HG02642 (cell line): Measurements from ENCODE around the gene ZNF337.
A peak's percentile ranks its signal among the peaks of the same experiment; 100 is the strongest.
"Not testable (repeated sequence)": the region's sequence is repeated elsewhere in the genome, so short reads cannot be mapped to it uniquely, and the experiment has no call there.

Experiments used
- ATAC-seq: cut with Tn5 transposase; IDR thresholded peaks from one replicate; pipeline ENCODE4 v1.9.1; 2021; ENCODE audit warnings: mild to moderate bottlenecking; ENCODE audit not compliant: unreplicated experiment, poor library complexity

ZNF337 gene

DNA sequence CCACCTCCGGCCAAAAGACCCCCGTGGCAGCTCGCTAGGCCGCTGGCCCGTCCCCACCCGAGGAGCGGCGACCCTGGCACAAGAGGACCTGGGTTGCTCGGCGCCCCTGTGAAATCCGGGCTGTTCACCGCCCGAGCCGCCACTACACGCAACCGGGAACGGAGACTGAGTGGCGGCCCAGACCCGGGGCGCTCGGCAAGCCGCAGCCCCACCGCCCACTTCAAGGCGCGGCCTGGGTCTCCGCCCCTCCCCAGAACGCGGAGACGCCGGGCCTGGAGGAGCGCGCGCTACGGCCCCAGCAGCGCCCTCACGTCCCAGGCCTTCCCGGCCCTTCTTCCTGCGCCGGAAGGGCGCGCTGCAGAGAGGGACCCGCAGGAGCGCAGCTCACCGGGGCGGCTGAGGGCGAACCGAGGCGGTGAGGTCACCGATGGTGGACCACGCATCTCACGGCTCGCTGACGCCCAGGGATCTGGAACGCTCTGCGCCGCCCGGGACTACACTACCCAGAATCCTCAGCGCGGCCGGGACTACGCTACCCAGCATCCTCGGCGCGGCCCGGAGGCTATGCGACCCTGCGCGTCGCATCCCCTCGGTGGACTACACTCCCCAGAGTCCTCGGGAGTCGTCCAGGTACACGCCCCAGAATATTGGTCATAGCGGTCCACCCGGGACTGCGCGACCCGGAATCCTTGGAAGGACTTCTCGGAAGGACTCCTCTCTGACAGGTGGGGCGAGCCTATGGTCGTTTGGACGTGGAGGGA lies at the start of gene ZNF337:
TSS of gene ZNF337 (minus strand) at position 483 of the 761 bp plus-strand sequence. CDS start 10,436 bp downstream, outside the sequence.
- peak; percentile 96 for ATAC-seq

DNA sequence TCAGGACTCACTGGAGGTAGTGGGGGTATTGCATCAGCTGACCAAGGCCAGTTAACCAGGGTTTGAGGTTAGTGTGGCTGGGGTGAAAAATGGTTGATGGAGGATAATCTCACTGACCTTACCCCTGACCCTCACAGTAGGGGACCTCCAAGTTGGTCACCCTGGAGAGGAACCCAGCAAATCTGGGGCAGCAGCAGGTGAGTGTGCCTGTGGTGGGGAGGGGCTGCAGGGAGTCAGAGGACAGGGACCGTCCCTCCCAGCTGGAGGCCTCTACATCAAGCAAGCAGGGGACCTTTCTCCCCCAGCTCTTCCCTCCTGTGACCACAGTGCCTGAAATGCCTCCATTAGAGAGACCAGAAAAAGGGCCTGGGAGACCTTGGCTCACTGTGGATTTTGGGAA lies 49.1 kb upstream of the ZNF337 start:
- ATAC-seq = no peak

DNA sequence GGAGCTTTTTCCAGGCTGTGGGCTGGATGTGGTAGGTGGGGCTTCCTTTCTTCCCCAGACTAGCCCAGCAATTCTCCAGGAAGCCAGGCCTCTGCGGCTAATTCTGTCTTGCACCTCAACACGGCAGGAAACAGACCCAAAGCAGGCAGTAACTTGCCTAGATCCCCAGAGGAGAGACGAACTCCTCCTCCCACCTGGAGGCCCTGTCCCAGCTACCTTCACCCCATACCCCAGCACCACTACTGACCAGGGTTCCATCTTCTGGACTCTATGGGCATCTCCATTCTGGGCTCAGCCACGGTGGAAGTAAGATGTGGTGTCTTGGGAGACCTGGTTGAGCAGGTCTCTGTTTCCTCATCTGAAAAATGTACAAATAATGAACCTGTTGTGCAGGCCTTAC lies 48.4 kb upstream of the ZNF337 start:
- no peak for ATAC-seq

DNA sequence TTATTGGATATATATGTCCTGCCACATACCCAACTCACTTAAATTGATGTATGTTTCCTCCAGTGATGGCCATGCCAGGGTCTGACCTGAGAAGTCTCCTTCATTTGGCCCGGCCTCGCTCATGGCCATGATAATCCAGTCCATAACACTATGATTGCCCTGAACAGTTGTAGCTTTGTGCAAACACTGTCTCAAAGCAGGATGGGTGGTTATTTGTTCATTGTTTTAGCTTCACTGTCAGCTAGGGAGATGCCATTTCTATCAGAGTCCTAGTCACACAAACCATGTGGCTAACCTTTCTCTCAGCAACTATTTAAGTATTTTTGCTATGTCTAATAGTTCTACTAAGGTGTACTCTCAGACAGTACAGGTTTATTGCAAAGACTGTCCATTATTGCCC lies 47.6 kb upstream of the ZNF337 start:
- ATAC-seq = no peak

DNA sequence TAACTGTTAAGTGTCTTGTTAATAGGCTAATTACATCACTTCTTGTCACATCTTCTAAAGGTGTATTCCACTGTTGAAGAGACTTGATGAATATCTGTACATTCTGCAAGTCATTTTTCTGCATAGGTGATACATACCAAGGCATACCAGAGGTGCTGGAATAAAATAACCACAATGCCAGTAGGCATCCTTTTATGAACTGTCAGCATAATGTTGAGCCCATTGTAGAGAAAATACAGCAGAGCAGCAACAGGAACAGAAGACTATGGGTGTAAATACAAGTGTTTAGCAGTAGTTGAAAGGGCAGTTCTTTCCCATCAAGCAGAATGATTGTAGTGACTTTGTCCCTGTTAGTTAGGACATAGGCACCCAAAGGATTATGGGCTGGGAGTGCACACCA lies 44.4 kb upstream of the ZNF337 start:
- ATAC-seq = no peak

DNA sequence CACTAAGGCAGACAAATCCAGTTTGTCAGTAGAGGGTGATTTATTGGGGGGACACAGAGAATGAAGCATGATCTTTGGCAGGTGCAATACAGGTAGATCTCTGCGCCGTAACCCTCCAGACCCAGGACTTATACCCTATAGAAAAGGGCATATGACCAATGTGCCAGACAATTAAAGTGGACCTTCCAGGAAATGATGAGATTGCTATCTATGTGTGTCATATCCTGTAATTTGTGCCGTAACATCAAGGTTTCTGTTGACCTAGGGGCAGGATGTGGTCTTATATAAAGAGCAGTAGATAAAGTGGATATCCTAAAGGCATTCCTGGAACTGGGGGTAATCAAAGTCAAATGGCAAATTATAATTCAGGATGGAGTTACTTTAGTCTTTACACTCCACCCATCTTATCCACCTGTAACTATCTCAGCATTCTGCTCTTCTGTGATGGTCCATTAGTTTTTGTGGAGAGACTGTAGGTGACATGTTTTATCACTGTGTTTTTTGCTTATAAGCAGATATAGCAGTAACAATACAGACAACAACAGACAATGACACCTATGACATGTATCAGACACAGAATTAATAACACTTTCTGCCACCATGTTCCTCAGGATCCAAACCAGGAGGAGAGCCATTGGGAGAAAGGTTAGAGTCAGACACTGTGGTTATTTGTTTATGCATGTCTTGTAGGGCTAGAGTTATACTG lies 43.1 kb upstream of the ZNF337 start:
- no peak for ATAC-seq

DNA sequence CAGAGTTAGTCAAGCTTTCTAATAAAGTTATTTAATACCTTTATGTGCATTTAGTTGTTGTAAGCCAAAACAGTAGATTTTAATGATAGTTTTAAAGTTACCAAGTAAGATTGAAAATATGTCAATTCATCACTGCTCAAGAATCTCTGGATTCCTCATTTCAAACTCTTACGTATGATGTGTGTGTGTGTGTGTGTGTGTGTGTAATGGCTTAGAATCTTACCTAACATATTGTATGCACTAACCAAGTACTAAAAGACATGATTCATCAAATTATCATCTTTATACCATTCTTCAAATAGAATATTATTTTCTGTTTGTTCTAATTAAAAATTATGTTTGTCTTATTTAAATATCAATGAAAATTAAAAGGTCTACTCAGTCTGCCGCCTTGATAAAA lies 41.5 kb upstream of the ZNF337 start:
- ATAC-seq = no peak

DNA sequence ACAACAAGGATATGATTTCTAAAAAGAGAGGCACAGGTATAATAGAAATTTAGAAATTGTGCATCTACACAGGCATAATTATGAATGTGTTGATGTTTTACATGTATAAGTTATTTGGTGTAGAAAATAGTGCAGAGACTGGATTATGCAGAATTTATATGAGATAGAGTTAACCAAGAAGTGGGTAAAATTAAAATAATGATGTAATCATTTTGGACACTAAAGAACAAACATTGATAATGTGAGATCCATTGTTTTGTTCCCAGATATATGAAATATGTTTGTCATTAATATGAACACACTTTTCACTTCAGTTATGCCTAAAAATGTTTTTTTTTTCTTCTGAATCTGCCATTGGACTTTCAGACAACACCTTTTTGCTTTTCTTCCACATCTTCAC lies 37.2 kb upstream of the ZNF337 start:
- no peak for ATAC-seq

DNA sequence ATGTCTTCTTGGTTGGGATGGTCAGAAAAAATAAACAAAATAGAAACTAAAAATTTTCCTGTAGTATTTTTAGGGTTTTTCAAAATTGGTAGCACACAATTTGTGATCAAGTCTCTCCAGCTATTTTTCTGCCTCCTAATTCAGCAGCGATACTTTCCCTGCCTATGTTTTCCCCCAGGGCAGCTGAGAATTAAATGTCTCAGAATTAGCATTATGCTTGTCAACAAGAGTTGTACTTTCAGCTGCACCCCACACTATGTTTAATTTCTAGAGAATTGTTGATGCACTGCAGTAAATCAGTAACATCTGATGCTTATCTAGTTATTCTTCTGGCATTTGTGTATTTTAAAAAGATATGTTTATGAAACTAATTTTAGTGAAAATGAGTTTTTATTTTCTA lies 34.2 kb upstream of the ZNF337 start:
- no peak for ATAC-seq

DNA sequence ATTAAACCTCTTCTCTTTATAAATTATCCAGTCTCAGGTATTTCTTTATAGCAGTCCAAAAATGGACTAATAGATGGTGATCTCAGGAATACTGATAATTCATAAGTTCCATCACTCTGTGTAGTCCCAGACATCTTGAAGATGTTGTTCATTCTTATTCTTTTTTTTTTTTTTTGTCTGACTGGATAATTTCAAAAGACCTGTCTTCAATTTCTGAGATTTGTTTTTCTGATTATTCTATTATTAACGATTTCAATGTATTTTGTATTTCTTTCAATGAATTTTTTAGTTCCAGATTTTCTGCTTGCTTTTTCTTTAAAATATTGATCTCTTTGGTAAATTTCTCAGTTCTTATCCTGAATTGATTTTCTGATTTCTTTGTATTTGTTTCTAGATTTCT lies 29.7 kb upstream of the ZNF337 start:
- no peak for ATAC-seq

DNA sequence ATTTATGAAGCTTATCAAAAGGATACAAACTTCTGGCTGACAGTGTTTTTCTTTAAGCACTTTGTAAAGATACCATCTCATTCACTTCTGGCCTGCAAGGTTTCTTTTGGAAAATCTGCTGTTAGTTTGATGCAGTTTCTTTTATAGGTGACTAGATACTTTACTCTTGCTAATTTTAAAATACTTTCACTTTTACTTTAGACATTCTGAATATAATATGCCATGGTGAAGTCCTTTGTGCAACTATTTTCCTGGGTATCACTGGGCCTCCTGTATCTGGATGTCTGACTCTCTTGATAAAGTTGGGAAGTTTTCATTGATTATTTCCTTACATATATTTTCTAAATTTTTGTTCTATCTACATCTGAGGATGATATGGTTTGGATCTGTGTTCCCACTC lies 29.0 kb upstream of the ZNF337 start:
- no peak for ATAC-seq

DNA sequence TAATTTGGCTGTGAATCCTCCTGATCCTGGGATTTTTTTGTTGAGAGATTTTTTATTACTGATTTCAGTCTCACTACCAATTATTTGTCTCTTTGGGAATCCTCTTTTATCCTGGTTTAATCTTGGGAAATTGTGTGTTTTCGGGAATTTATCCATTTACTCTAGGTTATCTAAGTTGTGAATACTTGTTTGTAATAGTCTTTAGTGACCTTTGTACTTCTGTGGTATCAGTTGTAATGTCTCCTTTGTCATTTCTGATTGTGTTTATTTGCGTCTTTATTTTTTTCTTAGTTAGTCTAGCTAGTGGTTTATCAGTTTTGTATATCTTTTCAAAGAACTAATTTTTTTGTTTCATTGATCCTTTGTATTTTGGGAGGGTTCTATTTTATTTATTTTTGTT lies 27.3 kb upstream of the ZNF337 start:
- ATAC-seq = no peak

DNA sequence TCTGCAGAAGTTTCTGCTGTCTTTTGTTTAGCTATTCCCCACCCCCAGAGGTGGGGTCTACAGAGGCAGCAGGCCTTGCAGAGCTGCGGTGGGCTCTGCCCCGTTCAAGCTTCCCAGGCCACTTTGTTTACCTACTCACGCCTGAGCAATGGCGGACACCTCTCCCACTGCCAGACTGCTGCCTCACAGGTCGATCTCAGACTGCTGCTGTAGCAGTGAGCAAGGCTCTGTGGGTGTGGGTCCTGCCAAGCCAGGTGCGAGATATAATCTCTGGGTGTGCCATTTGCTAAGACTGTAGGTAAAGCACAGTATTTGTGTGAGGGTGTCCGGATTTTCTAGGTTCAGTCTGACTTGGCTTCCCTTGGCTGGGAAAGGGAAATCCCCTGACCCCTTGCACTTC lies 23.6 kb upstream of the ZNF337 start:
- no peak for ATAC-seq

DNA sequence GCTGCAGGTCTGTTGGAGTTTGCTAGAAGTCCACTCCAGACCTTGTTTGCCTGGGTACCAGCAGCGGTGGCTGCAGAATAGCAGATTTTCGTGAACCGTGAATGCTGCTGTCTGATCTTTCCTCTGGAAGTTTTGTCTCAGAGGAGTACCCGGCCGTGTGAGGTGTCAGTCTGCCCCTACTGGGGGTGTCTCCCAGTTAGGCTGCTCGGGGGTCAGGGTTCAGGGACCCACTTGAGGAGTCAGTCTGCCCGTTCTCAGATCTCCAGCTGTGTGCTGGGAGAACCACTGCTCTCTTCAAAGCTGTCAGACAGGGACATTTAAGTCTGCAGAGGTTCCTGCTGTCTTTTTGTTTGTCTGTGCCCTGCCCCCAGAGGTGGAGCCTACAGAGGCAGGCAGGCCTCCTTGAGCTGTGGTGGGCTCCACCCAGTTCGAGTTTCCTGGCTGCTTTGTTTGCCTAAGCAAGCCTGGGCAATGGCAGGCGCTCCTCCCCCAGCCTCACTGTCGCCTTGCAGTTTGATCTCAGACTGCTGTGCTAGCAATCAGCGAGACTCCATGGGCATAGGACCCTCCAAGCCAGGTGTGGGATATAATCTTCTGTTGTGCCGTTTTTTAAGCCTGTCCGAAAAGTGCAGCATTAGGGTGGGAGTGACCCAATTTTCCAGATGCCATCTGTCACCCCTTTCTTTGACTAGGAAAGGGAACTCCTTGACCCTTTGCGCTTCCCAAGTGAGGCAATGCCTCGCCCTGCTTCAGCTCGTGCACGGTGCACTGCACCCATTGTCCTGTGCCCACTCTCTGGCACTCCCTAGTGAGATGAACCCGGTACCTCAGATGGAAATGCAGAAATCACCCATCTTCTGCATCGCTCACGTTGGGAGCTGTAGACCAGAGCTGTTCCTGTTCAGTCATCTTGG lies 22.5 kb upstream of the ZNF337 start:
- not testable (repeated sequence) for ATAC-seq

DNA sequence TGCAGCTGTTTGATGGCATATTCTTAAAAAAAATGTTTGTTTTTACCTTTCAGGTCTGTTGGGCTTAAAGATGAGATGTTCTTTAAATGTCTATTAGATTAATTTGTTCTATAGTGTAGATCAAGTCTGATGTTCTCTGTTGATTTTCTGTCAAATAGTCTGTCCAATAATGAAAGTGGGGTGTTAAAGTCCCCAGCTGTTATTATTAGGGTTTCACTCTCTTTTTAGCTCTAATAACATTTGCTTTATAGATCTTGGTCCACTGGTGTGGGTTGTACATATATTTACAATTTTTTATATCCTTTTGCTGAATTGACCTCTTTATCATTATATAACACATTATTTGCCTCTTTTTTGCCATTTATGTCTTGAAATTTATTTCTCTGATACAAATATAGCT lies 11.0 kb upstream of the ZNF337 start:
- ATAC-seq = no peak

DNA sequence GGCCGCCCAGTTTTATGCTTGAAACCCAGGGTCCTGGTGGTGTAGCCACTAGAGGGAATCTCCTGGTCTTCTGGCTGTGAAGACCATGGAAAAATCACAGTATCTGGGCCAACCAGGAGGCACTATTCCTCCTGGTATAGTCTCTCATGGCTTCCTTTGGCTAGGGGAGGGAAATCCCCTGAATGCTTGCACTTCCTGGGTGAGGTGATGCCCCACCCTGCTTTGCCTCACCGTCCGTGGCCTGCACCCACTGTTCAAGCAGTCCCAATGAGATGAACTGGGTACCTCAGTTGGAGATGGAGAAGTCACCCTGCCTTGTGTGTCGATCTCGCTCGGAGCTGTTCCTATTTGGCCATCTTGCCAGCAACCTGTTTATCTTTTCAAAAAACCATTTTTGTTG lies 10.1 kb upstream of the ZNF337 start:
- peak; percentile 57 for ATAC-seq

DNA sequence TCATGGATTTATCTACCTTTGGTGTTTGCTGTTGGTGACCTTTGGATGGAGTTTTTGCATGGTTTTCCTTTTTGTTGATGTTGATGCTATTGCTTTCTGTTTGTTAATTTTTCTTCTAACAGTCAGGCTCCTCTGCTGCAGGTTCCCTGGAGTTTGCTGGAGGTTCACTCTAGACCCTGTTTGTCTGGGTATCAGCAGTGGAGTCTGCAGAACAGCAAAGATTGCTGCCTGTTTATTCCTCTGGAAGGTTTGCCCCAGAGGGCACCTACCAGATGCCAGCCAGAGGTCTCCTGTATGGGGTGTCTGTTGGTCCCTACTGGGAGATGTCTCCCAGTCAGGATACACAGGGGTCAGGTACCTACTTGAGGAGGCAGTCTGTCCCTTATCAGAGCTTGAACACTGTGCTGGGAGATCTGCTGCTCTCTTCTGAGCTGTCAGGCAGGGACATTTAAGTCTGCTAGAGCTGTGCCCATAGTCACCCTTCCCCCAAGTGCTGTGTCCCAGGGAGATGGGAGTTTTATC lies 9.2 kb upstream of the ZNF337 start:
- ATAC-seq = no peak

DNA sequence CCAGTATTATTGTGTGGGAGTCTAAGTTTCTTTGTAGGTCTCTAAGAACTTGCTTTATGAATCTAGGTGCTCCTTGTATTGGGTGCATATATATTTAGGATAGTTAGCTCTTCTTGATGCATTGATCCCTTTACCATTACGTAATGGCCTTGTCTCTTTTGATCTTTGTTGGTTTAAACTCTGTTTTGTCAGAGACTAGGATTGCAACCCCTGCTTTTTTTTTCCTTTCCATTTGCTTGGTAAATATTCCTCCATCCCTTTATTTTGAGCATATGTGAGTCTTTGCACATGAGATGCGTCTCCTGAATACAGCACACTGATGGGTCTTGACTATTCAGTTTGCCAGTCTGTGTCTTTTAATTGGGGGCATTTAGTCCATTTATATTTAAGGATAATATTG lies 7.7 kb upstream of the ZNF337 start:
- not testable (repeated sequence) for ATAC-seq

DNA sequence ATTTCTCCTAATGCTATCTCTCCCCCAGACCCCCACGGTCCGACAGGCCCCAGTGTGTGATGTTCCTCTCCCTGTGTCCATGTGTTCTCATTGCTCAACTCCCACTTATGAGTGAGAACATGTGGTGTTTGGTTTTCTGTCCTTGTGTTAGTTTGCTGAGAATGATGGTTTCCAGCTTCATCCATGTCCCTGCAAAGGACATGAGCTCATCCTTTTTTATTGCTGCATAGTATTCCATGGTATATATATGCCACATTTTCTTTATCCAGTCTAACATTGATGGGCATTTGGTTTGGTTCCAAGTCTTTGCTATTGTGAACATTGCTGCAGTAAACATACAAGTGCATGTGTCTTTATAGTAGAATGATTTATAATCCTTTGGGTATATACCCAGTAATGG lies 4.2 kb upstream of the ZNF337 start:
- not testable (repeated sequence) for ATAC-seq

DNA sequence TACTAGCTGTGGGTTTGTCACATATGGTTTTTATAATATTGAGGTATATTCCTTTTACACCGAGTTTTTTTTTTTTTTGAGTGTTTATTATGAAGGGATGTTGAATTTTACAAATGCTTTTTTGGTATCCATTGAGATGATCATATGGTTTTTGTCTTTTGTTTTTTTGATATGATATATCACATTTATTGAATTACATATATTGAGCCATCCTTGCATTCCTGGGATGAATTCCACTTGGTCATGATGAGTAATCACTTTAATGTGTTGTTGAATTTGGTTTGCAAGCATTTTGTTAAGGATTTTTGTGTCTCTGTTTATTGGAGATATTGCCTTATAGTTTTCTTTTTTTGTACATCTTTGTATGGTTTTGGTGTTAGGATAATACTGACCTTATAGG lies 3.3 kb upstream of the ZNF337 start:
- ATAC-seq = no peak

DNA sequence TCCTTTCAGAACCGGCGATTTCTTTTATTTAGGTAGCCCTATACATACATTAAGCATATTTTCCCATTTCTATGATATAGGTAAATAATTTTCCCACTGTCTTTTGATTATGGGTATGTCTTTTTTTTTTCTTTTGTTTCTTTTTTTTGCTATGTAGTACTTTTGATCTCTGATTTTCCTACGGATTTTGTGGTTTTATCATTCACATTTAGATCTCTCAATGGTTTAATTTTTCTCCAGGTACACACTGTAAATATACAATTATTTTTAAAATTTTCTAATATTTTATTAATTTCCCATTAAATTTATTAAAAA lies 436 bp upstream of the ZNF337 start:
- ATAC-seq = no peak
